GM19238 (cell line): Measurements from ENCODE around the gene PXK.

Experiments used
- DNase-seq: peaks from one replicate; pipeline ENCODE4 v3.0.0; 2011; ENCODE audit warnings: low spot score; ENCODE audit not compliant: insufficient read length

Gene PXK

DNA sequence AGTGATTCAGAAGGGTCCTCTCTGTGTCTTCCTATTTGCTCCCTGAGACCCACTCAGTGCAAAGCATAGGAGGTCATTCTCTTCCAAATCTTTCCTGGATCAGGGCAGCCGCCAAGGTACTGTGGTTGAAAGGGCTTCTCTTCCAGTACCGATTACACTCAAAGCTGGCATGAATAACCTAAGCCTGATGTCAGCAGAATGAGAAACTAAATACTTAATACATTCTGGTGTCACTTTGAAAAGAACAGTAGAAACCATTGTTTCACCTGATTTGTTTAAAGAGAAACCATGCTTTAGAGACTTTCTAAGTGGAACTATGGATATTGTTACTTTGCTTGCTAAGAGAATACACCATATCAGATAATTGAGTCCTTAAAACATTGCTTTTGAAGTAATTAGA is 50.8 kb downstream of the PXK start:
- DNase-seq: no peak

DNA sequence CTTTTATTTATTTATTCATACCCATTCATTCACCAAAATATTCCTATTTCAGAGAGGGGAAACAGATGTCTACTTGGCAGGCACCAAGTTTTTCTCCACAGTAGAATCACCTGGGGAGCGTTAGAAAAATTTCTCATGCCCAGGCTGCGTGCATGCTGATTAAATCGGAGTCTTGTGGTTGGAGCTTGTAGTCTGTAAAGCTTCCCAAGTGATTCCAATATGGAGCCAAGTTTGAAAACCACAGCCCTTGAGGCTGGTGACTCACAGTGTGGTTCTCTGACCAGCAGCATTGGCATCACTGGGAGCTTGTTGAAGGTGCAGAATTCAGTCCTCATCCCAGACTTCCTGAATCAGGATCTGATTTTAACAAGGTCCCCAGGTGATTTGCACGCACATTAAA is 51.2 kb downstream of the PXK start:
- DNase-seq: no peak

DNA sequence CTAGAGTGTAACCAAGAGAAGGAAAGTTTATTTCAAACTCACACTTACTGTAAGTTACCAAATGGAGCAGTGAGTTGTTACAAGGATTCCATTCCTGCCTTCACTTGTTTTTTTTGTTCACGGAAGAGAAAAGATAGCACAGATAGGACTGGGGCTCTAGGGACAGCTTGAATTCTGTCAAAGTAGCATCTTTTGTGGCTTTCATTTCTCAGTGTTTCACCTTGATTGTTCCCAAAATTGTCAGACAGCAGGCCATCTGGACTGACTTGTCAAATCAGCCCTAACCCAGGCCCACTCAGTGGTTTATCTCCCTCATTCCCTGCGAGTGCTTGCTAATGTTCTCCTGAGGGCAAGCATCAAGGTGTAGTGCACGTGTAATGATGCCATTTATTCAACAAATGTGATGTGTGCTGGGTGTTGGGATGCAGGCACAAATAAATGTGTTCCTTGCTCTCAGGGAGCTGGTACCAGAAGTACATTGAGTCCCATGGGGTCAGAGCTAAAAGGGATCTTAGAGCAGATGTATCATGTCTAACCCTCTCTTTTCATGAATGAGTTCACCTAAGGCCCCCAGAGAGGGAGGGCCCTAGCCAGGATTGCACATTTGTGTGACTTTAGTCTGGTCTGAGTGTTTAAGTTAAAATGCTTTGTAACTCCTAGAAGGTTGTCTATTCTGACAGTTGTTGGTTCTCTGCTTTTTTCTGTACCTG is 51.8 kb downstream of the PXK start:
- DNase-seq: no peak

DNA sequence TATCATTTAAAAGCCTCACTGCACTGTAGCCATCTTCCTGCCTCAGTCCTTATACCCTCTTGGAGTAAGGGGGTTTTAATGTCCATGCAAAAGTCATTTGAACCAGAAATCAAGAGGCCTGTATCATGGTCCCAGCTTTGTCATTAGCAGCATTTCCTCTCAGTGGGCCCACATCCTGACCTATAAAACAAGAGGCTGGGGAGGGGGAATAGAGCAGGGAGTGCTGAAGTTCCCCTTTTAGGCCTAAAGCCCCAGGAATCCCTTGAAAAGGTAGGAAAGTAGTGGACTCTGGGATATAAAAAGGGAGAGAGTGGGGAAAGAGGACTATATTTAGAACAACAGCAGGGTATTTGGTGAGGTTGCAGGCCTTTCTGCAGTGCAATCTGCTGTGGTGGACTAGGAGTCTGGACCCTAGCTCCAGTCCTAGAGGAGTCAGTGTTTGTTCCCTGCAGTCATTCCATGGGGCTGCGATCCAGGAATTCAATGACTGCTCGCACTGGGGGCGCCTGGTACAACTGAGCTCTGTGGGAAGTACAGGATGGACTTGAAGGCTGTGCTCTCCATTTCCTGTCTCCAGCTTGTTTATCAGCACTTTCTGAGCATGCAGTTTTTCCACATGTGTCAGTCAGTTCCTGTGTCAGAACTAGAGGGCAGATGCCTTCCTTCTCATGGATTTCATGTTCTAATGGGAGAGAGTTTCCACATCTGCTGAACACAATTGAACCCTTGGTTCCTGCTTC is 54.1 kb downstream of the PXK start:
- DNase-seq: no peak

DNA sequence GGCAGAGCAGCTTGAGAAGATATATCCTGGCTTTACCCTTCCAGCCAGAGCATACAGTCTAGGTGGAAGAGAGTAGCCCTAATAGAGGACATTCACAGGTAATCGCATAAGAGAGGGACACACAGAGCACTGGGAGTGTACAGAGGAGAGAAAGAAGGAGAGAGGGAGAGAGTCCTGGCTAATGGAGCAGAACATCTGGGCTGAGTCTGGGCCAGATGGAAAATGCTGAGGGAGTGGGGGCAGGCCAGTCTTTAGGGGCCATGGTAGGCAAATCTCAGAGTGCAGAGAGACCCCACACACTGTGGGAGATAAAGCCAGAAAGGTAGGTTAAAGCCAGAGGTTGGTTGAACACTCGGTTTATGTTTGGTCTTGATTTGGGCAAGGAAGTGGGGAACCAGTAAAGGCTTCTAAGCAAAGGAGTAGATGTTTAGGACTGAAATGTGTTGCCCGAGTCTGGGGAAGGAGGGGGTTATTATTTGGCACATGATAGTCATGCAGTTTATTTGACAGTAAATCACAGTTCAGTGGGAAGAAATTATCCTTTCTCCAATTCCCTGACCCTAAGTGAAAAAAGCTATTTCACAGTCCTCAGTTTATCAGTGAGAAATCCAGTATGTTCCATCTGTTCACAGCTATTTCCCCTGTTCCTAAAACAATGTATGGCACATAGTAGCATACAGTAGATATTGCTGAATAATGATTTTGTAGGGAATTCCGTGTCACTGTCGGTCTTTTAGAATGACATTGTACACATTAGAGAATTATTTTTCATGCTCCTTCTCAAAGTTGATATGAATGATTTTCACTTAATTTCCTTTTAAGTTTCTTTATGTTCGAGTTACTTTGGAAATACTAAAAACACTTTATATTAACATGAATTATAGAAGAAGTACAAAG is 55.2 kb downstream of the PXK start:
- no peak for DNase-seq

DNA sequence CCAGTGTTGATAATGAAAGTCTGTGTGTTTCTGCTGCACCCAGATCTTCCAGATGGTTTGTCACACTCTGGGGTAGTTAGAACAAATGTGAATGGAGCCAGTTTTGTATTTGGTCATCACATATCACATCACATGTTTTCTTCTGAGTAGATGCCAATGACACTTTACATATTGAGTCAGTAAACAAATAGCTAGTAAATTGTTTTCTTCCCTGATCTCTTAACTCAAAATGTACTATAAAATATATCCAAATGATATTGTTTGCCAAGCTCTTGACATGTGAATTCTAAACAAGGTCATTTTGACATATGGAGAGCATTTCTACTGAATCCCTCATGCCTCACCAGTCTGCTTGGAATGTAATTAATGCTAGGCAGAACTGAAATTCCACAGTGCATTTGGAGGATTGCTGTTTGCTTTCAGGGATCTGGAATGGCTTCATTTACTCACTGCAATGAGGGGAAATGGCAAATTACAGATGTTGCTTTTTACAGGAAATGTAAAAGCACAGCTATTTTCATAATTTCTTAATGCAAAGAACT is 55.9 kb downstream of the PXK start:
- no peak for DNase-seq

DNA sequence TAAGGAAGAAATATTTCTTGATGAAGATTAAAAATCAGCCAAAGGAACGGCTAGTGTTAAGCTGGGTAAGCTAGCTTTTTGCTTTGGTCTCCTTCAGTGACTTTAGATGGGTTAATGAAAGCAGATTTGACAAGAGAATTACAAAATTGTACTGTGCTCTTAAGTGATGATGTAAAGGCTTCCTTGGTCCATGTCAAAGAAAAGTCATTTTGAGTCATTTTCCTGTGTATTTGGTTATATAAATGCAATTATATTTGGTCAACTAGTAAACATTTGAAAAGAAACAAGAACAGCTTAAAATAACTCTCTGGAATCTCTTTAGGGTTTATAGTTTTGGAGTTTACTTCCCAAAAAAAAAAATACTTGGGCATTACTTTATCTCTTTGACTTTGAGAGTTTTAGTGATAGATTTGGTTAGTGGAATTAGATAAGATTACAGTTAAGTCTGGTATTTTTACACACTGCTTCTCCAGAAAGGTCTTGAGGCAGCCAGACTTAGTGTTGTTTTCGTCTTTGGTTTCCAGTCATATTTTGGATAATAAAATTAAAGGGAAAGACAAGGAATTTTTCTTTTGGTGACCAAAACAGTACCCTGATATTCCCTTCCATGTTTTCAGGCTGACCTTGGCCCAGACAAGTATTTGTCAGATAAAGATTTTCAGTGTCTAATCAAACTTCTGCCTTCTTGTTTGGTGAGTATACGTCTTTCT is 58.6 kb downstream of the PXK start:
- no peak for DNase-seq

DNA sequence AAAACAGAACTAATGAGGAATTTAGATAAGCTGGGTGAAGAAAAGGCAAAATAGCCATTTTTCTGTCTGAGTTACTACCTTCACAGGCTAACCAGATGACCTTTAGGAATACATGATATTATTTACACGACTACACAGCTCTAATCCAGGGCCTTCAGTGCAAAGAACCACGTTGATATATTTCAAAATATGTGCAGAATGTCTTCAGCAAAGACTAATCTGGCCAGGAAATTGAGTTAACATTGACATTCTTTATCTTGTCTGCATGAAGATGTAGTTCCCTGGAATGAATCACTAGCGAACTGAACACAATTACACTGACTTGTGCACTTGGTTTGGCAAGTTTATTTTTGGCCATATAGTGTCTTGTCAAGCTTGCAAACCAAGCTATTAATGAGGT is 59.5 kb downstream of the PXK start:
- DNase-seq: no peak

DNA sequence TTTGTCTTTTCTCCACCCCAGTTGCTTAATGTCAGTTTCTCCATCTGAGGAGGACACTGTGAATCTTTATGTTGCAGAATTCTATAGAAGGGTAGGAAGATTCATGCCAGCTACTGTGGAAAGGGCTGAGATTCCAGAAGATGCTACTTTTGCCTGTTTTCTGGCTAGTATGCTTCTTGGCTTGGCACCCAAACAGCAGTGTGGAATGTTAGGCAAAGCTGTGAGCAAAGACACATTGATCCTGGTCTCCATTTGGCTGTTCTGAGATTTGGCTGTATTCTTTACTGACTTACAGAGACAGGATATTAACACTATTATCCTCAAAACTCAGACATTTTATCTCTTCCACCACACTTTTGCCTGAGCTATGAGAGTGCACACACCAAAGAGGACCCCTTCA is 61.6 kb downstream of the PXK start:
- no peak for DNase-seq

DNA sequence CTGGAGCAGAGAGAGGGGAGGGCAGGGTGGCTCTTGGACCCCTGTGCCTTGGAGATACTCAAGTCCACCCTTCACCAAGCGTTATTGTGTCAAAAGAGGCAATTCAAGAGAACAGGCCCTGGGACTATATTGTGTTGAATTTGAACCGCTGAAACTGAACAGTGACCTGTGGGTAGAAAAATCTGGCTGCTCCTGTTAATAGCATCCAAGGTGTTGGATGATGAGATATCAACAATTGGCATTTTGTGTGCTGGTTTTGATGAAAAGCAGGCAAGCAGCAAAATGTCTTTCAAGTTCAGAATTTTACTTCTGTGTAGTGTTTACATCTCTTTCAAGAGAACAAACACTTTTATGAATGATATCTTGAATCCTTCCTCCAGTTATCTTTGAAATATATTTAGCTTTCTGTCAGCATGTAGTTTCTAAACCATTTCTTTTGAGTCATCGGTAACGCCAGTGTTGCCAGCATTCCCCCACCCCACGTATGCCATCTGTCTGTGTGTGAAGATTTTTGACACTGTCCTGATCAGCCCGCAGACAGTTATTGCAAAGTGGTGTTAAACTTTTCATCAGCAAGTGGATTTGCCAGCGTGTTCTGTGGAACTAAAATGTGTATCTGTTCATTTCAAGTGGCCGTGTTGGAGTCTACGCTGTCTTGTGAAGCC is 66.1 kb downstream of the PXK start:
- DNase-seq: no peak

DNA sequence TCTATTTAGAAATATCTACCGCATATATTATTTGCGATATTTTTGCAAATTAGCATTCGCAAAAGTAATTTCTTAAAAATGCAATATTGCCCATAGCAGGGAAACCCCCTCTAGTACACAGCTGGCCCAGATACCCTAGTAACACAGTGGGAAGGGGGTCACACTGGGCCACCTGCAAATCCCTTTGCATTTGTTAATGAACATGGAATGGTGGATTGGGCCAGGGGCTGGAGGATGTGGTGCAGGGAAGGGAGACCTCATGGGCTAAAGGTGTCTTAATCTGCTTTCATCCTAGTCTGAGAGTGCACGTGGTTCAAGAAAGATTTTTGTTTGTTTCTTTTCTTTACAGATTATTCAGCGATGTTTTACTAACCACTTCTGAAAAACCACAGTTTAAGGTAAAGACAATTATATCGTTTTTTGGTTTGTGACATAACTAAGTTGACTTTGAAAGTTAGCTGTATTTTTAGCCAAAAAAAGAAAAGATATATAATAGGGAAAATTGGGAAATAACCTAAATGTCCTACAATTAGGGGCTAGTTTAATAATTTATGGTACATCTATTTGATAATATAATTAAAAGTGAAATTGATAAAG is 70.9 kb downstream of the PXK start:
- no peak for DNase-seq

DNA sequence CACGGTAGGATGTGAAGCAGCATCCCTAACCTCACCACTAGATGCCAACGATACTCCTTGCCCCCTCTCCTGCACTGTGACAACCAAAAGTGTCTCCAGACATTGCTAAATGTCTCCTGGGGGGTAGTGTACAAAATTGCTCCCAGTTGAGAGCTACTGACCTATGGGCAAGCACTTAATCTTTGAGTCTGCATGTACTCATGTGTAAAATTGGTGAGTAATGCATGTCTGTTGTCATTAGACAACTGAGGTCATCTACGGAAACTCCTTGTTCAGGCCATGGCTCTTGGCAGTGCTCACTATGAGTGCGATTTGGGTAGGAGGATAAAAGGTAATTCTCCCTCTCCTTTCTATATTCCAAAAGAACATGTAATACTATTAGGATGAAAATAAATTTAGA is 71.7 kb downstream of the PXK start:
- no peak for DNase-seq

DNA sequence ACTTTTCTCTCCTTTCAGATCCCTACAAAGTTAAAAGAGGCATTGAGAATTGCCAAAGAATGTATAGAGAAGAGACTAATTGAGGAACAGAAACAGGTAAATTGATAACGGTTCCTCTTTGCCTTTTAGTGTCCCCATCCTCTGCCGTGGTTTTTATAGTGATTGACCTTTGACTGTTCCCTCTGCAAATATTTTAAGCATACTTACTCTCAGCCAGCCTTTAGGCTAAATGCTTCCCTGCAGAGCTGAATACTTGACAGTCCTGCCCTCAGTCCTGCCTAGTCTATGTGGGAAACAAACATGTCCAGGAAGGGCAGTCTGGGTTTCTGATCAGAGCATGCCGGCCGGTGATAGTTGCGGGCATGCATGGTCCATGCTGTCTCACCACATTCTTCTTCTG is 76.2 kb downstream of the PXK start:
- no peak for DNase-seq

DNA sequence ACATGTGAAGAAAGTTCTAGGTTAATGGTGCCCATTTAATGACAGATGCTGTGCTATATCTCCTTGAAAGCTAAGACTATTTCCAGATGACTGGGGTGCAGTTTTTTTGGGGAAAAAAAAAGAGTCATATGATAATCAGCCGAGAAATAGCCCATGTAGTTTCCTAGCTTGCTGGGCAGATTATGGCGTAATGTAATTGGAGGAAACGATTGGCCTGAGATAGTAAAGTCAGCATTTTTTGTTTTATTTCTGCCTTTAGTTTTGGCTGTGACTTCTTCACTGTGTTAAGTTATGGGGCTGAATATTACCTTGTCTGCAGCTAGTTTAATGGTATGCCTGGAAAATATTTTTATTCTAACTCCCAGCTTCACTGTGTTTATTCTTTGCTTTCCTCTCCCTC is 77.0 kb downstream of the PXK start:
- DNase-seq: no peak

DNA sequence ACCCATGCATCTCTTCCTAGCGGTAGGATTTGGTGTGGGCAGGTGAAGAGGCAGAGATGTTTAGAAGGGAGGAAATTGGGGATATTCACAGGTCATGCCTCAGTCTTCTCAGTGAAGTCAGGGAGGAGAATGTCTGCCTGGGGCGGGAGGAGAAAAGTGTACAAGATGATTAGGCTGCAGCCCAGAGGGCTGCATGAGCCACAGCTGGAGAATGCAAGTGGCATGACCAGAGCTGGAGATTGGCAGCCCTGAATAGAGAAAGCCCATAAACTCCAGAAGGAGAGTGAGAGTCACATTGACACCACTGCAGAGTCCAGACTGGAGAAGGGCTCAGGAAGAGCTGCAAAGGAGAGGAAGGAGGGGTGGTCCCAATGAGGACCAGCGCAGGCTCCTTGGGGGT is 78.3 kb downstream of the PXK start:
- DNase-seq: no peak

DNA sequence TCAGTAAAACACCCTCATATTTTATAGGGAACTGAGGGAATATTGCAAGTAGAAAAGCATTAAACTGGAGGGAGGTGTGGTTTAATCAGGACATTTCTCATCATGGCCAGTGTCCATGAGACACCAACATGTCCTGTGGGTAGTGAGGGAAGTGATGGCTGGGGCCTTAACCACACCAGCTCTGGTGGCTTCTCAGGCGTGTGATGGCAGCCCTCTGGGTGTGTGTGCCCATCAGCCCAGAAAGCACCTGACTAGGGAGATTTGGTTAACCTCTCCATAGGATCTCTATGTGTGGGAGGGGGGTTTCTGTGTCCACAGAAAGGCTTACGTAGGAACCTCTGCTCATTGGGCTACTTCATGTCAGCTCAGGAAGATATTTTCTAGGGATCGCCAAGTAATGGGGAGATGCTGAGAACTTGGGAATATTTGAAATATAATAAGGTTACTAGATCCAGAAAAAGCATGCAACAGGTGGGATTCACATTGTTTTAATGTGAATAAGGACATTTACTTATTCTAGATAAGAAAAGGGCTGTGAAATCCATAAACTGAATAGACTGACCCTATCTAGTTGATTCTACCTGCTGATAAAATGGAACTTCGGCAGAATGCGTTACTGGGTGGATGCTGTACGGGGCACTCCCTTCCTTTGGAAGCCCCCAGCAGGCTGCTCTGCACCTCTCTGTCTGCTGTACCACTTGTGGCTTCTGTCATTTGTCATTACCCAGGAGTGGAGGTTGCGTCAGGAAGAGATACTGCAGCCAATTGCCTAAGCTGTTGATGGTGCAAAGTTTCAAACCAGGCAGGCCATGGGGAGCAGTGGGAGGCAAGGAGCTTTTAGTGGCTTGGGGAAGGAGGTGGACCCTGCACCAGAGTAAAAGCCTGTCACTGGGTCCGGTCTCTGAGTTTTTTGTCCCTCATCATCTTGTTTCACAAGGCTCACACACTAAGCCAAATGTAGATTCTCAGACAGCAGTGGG is 79.4 kb downstream of the PXK start:
- no peak for DNase-seq

DNA sequence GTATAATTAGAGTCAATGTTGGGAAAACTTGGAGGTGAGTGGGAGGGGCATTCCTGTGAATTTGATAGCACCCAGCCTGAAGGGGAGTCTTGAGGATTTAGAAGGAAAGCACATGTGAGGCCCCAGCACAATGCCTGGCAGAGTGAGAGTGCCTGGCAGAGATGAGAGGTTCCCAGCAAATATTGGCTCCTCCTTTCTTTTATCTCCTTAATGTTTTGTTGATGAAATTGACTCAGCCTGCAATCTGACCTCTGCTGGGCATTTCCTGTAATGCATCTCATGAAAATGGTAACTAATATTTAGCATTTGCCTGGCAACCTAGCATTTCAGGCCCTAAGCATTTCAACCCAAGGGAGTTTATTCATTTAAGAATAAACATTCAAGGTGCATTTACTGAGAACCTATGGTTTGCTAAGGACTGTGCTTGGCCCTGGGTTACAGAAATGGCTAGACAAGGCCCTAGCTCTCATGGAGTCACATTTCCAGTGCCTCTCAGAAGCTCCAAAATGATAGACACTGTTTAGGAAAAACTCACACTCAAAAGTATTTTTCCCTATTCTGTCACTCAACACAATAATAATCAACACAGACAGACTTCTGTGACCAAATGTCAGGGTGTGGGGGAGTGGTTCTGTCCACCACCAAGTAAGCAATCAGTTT is 82.0 kb downstream of the PXK start:
- peak; percentile 30 for DNase-seq

DNA sequence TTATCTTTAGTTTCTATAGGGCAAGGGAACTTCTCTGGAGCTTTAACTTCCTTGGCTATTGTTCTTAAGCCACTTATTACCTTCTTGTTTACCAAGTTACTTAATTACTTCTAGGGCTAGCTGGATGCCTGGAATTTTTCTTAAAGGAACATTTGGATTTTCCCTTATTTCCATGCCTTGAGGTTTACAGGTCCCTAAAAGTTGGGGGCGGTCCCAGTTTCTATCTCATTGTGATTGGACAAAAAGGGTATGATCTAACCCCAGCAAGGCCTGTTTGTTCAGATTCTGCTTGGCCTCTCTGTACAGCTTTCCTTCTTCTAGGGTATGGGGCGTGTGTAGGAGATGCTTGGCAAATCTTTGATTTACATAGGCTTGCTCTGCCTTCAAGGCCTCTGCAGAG is 83.5 kb downstream of the PXK start:
- no peak for DNase-seq

DNA sequence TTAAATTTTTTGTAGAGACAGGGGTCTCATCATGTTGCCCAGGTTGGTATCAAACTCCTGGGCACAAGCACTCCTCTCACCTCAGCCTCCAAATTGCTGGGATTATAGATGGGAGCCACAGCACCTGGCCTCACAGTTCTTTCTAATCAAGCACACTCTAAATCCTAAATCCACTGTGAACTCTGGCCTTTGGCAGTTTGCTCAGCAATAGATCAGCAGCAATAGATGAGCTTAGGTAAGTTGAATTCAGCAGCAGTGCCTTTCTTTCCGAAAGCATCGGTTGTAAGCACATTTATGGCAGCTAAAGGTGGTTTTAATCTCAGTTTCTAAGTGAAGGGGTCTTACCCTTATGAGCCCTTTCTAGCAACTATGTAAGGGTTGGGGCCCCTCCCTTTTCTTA is 84.4 kb downstream of the PXK start:
- no peak for DNase-seq
